ENCODE results near the gene PDGFRB.

DNA sequence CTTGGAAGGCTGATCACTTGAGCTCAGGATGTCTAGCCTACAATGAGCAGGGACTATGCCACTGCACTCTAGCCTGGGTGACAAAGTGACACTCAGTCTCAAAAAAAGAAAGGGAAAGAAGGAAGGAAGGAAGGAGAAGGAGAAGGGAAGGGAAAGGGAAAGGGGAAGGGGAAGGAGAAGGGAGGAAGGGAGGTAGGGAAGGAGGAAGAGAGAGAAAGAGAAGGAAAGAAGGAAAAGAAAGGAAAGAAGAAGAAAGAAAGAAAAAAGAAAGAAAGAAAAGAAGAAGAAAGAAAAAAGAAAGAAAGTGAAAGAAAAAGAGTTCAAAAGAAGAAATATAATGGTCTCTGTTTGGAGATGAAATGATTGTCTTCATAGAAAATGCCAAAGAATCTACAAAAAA, 58.5 kb downstream of the PDGFRB start:
- TF ChIP-seq, protein P1, sequence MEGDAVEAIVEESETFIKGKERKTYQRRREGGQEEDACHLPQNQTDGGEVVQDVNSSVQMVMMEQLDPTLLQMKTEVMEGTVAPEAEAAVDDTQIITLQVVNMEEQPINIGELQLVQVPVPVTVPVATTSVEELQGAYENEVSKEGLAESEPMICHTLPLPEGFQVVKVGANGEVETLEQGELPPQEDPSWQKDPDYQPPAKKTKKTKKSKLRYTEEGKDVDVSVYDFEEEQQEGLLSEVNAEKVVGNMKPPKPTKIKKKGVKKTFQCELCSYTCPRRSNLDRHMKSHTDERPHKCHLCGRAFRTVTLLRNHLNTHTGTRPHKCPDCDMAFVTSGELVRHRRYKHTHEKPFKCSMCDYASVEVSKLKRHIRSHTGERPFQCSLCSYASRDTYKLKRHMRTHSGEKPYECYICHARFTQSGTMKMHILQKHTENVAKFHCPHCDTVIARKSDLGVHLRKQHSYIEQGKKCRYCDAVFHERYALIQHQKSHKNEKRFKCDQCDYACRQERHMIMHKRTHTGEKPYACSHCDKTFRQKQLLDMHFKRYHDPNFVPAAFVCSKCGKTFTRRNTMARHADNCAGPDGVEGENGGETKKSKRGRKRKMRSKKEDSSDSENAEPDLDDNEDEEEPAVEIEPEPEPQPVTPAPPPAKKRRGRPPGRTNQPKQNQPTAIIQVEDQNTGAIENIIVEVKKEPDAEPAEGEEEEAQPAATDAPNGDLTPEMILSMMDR (conservative IDR thresholded peaks at IDR 0.05 in 1 of 2, IDR thresholded peaks at IDR 0.05 in 1 of 2; ENCODE audit: low read depth in 1 of 2, low read length in 2 of 2), result no peak
- TF ChIP-seq EZH2 (IDR thresholded peaks at IDR 0.05; ENCODE audit: low read length, missing control alignments), result no peak

All from fibroblast of lung (primary cell).